Neural crest cell (in vitro differentiated cells): ENCODE results near the gene ZMYM3. TPM values are rescaled to one million over a fixed set of nuclear protein-coding genes. Genes with fewer than 3 reads are reported as not detected.

Experiments used
- DNase-seq: peaks from one replicate; pipeline ENCODE4 v3.0.0; 2021; ENCODE audit warnings: low read depth, mixed read lengths, low spot score
- H3K27ac Mint-ChIP-seq: one replicate; pipeline ENCODE4 v1.8.0; 2021; ENCODE audit warnings: mild to moderate bottlenecking, mixed read lengths; ENCODE audit not compliant: unreplicated experiment
- H3K27me3 Mint-ChIP-seq: 2 replicates; pipeline ENCODE4 v1.8.0; 2021; ENCODE audit warnings: low read depth, mild to moderate bottlenecking, mixed read lengths
- H3K36me3 Mint-ChIP-seq: 2 replicates; pipeline ENCODE4 v1.8.0; 2021; ENCODE audit warnings: low read depth, mild to moderate bottlenecking, mixed read lengths
- H3K4me1 Mint-ChIP-seq: 2 replicates; pipeline ENCODE4 v1.8.0; 2021; ENCODE audit warnings: mixed read lengths
- H3K4me3 Mint-ChIP-seq: one replicate; pipeline ENCODE4 v1.8.0; 2021; ENCODE audit warnings: mild to moderate bottlenecking, mixed read lengths
- H3K9me3 Mint-ChIP-seq: 2 replicates; pipeline ENCODE4 v1.8.0; 2021; ENCODE audit warnings: mixed read lengths
- CTCF ChIP-seq: fragments of 200-600 bp; sonication (generic); conservative IDR thresholded peaks from 2 replicates; pipeline ENCODE4 v1.5.0; 2021; ENCODE audit warnings: antibody characterized with exemption, mild to moderate bottlenecking
- total RNA-seq: library from RNA; stranded (reverse); gene quantifications from 2 replicates; pipeline ENCODE4 v1.2.1, GENCODE V29; 2021

Gene ZMYM3
- total RNA-seq, 1 donor from 2014 or later = 85.2 TPM

- Mint-ChIP-seq H3K36me3 (peaks cover 36% of the 10 kb centered on the region), H3K9me3 (no peaks in the 10 kb centered on the region), H3K4me1 (no peaks in the 10 kb centered on the region)
Measured at GRCh38 chrX:71244359-71245128, 9.4 kb downstream of the ZMYM3 start.

GRCh38 chrX:71241301-71241700 lies 12.6 kb downstream of the ZMYM3 start:
- no peak for TF ChIP-seq CTCF
- no peak for DNase-seq
- Mint-ChIP-seq H3K4me1 (no peaks in the 10 kb centered on the region), H3K27ac (peak overlapping the region; percentile 72), H3K4me3 (no peak overlapping the region), H3K9me3 (no peaks in the 10 kb centered on the region), H3K27me3 (no peaks in the 10 kb centered on the region), H3K36me3 (peaks cover 30% of the 10 kb centered on the region)

More at GRCh38 chrX:71244359-71245128, 9.4 kb downstream of the ZMYM3 start:
- no peaks in the 10 kb centered on the region for H3K27me3 Mint-ChIP-seq
- DNase-seq = no peak
- no peak overlapping the region for H3K4me3 Mint-ChIP-seq
- no peak for TF ChIP-seq CTCF
- H3K27ac Mint-ChIP-seq = no peak overlapping the region

GRCh38 chrX:71239781-71240180 lies 14.2 kb downstream of the ZMYM3 start:
- DNase-seq = no peak
- no peak for TF ChIP-seq CTCF
- no peak overlapping the region for H3K27ac Mint-ChIP-seq
- H3K4me1 Mint-ChIP-seq = no peaks in the 10 kb centered on the region
- no peaks in the 10 kb centered on the region for H3K27me3 Mint-ChIP-seq
- peaks cover 24% of the 10 kb centered on the region for H3K36me3 Mint-ChIP-seq
- H3K9me3 Mint-ChIP-seq = peaks cover 2% of the 10 kb centered on the region
- H3K4me3 Mint-ChIP-seq = no peak overlapping the region

GRCh38 chrX:71236836-71237235 lies 17.1 kb downstream of the ZMYM3 start:
- DNase-seq = no peak
- Mint-ChIP-seq H3K9me3 (peaks cover 2% of the 10 kb centered on the region), H3K27me3 (no peaks in the 10 kb centered on the region), H3K4me3 (no peak overlapping the region), H3K36me3 (peaks cover 16% of the 10 kb centered on the region), H3K4me1 (no peaks in the 10 kb centered on the region), H3K27ac (no peak overlapping the region)
- no peak for TF ChIP-seq CTCF

- peaks cover 6% of the 10 kb centered on the region for H3K36me3 Mint-ChIP-seq
- no peak overlapping the region for H3K4me3 Mint-ChIP-seq
- H3K4me1 Mint-ChIP-seq = no peaks in the 10 kb centered on the region
- H3K27ac Mint-ChIP-seq = peak overlapping the region; percentile 43
- H3K27me3 Mint-ChIP-seq = no peaks in the 10 kb centered on the region
- H3K9me3 Mint-ChIP-seq = peaks cover 2% of the 10 kb centered on the region
- TF ChIP-seq CTCF = no peak
- no peak for DNase-seq
Measured at GRCh38 chrX:71235482-71235881, 18.5 kb downstream of the ZMYM3 start.
